GM19395 (cell line): ENCODE measurements around the gene TOP3B.

Experiments
- ATAC-seq: cut with Tn5 transposase; IDR thresholded peaks from one replicate; pipeline ENCODE4 v1.9.1; 2021; ENCODE audit warnings: mild to moderate bottlenecking, moderate library complexity; ENCODE audit not compliant: unreplicated experiment

The TOP3B gene

GRCh38 chr22:21909871-21910270 is 72.7 kb downstream of the TOP3B start:
- no peak for ATAC-seq

DNA sequence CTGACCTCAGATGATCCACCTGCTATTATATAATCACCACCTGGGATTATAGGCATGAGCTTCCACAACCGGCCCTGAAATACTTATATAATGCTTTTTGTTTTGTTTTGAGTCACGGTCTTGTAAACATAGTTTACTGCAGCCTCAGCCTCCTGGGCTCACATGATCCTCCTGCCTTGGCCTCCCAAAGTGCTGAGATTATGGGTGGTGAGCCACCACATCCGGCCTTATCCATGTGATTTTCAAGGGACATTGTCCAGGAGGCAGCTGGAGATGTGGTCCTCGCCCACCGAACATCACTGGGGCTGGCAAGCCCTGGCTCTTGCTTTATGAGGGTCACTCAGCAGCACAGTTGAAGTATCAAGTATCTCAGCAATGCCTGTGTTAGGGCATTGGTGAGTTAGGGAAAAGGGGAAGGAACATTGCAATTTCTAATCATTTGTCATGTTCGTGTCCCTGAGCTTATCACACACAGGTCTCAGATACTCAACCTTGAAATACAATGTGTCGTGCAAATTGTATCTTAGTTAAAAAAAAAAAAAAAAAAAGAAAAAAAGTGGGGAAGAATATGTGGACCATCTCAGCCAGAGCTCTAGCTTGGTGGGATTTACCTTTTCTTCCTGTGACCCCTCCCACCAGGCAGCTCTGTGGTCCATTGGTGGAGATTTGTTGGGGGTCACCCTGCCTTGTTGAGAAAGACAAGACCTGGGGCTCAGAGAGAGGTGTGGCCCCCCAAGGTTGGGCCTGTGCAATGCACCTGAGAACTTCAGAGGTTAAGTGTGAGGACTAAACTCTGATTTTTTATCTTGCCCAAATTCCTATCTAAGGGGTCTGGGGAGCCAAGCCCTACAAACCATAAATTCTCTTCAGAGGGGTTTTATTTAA is 74.7 kb downstream of the TOP3B start:
- no peak for ATAC-seq
